GM23338 (cell line): ENCODE results near the gene FAM222A.

Experiments used
- CREB1 ChIP-seq: fragments of 250-450 bp; sonication (Bioruptor Pico); IDR thresholded peaks from 2 replicates; pipeline ENCODE4 v1.5.0; 2020; ENCODE audit warnings: low read depth, mild to moderate bottlenecking, moderate library complexity
- EZH2 ChIP-seq: fragments of 200-600 bp; sonication (generic); IDR thresholded peaks from one replicate; pipeline ENCODE4 v1.8.0; 2017; ENCODE audit warnings: antibody characterized with exemption, mild to moderate bottlenecking, low read depth; ENCODE audit not compliant: unreplicated experiment
- EZH2phosphoT487 ChIP-seq: fragments of 200-600 bp; sonication (generic); IDR thresholded peaks from one replicate; pipeline ENCODE4 v1.8.1; 2018; ENCODE audit warnings: antibody characterized with exemption; ENCODE audit not compliant: unreplicated experiment
- JUNB ChIP-seq: IDR thresholded peaks from one replicate; pipeline ENCODE4 v1.6.1; 2016; ENCODE audit warnings: antibody characterized with exemption; ENCODE audit not compliant: unreplicated experiment
- NANOG ChIP-seq: IDR thresholded peaks from 2 replicates; pipeline ENCODE4 v1.6.1; 2016; ENCODE audit warnings: antibody characterized with exemption, borderline replicate concordance
- POLR2AphosphoS5 ChIP-seq: IDR thresholded peaks from 2 replicates; pipeline ENCODE4 v1.6.1; 2016; ENCODE audit warnings: antibody characterized with exemption, low read depth
- STAT1 ChIP-seq: IDR thresholded peaks from one replicate; pipeline ENCODE4 v1.6.1; 2016; ENCODE audit warnings: antibody characterized with exemption; ENCODE audit not compliant: unreplicated experiment
- TF ChIP-seq, protein P1 (sequence below), 2 experiments: fragments of 200-600 bp in 1 of 2; sonication (generic) in 1 of 2; conservative IDR thresholded peaks; 2 replicates each; pipeline versions ENCODE4 v1.5.1 to v1.6.1; 2016 to 2017; ENCODE audit warnings: antibody characterized with exemption in 2 of 2, low read depth in 2 of 2, mild to moderate bottlenecking in 2 of 2, moderate library complexity in 1 of 2
- TF ChIP-seq, protein P2 (sequence below): IDR thresholded peaks from one replicate; pipeline ENCODE4 v1.6.1; 2018; ENCODE audit warnings: antibody characterized with exemption; ENCODE audit not compliant: unreplicated experiment
- TF ChIP-seq, protein P3 (sequence below): IDR thresholded peaks from 2 replicates; pipeline ENCODE4 v1.6.1; 2016; ENCODE audit warnings: antibody characterized with exemption

DNA sequence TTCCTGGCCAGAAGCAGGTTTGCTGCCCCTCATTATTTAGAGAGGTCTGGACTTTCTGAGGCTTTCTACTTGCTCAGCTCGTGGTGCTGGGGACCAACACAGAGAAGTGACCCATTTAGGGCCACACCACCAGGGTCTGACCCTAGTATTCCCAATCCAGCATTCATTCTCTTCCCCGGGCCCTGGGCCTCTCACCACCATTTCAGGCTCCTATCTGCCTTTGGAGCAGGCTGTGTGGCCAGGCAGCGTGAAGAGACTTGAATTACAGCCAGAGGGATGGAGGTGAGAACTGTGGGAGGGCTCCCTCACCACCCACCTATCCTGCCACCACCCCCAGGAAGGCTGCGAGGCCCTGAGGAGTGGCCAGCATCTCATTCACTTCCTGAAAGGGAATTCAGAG is 24.6 kb downstream of the FAM222A start:
- TF ChIP-seq, protein P1, sequence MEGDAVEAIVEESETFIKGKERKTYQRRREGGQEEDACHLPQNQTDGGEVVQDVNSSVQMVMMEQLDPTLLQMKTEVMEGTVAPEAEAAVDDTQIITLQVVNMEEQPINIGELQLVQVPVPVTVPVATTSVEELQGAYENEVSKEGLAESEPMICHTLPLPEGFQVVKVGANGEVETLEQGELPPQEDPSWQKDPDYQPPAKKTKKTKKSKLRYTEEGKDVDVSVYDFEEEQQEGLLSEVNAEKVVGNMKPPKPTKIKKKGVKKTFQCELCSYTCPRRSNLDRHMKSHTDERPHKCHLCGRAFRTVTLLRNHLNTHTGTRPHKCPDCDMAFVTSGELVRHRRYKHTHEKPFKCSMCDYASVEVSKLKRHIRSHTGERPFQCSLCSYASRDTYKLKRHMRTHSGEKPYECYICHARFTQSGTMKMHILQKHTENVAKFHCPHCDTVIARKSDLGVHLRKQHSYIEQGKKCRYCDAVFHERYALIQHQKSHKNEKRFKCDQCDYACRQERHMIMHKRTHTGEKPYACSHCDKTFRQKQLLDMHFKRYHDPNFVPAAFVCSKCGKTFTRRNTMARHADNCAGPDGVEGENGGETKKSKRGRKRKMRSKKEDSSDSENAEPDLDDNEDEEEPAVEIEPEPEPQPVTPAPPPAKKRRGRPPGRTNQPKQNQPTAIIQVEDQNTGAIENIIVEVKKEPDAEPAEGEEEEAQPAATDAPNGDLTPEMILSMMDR (conservative IDR thresholded peaks at IDR 0.05; ENCODE audit: low read depth in 2 of 2): no peak
- TF ChIP-seq POLR2AphosphoS5 (no peak), EZH2 (no peak), CREB1 (CRISPR knock-in tag) (no peak), EZH2phosphoT487 (no peak), JUNB (no peak), NANOG (no peak), STAT1 (no peak)
- TF ChIP-seq, protein P2, sequence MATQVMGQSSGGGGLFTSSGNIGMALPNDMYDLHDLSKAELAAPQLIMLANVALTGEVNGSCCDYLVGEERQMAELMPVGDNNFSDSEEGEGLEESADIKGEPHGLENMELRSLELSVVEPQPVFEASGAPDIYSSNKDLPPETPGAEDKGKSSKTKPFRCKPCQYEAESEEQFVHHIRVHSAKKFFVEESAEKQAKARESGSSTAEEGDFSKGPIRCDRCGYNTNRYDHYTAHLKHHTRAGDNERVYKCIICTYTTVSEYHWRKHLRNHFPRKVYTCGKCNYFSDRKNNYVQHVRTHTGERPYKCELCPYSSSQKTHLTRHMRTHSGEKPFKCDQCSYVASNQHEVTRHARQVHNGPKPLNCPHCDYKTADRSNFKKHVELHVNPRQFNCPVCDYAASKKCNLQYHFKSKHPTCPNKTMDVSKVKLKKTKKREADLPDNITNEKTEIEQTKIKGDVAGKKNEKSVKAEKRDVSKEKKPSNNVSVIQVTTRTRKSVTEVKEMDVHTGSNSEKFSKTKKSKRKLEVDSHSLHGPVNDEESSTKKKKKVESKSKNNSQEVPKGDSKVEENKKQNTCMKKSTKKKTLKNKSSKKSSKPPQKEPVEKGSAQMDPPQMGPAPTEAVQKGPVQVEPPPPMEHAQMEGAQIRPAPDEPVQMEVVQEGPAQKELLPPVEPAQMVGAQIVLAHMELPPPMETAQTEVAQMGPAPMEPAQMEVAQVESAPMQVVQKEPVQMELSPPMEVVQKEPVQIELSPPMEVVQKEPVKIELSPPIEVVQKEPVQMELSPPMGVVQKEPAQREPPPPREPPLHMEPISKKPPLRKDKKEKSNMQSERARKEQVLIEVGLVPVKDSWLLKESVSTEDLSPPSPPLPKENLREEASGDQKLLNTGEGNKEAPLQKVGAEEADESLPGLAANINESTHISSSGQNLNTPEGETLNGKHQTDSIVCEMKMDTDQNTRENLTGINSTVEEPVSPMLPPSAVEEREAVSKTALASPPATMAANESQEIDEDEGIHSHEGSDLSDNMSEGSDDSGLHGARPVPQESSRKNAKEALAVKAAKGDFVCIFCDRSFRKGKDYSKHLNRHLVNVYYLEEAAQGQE: no peak
- TF ChIP-seq, protein P3, sequence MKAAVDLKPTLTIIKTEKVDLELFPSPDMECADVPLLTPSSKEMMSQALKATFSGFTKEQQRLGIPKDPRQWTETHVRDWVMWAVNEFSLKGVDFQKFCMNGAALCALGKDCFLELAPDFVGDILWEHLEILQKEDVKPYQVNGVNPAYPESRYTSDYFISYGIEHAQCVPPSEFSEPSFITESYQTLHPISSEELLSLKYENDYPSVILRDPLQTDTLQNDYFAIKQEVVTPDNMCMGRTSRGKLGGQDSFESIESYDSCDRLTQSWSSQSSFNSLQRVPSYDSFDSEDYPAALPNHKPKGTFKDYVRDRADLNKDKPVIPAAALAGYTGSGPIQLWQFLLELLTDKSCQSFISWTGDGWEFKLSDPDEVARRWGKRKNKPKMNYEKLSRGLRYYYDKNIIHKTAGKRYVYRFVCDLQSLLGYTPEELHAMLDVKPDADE: no peak
